Measurements from ENCODE around the gene SPSB4.

Gene SPSB4

DNA sequence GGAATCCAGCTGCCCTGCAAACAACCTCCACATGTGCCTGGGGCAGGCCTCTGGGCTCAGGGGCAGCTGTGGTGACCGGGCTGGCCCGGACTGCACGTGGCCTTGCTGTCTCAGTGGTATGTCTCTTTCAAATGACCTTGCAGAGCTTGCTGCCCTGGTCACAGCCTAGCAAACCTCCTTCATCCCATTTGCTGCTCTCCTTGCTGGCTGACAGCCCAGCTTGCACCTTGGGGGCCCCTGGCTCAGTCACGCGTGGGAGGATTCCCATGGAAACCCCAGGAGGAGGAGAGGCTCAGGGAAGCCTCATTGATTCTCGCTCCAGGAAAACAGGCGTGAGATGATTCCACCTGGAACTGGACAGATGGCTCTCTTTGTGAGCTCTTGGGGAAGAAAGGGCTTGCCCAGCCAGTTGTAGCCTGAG, 5.6 kb downstream of the SPSB4 start:
- no peak for TF ChIP-seq POLR2AphosphoS5 (IDR thresholded peaks at IDR 0.05; ENCODE audit: low read depth, low read length)
- no peak for TF ChIP-seq POLR2A (IDR thresholded peaks at IDR 0.05; ENCODE audit: low read depth, low read length)
- no peak for TF ChIP-seq TAF1 (IDR thresholded peaks at IDR 0.05; ENCODE audit: borderline replicate concordance, low read depth, low read length)
- DNase-seq (ENCODE audit: insufficient read length), result no peak
- FAIRE-seq, result no peak

DNA sequence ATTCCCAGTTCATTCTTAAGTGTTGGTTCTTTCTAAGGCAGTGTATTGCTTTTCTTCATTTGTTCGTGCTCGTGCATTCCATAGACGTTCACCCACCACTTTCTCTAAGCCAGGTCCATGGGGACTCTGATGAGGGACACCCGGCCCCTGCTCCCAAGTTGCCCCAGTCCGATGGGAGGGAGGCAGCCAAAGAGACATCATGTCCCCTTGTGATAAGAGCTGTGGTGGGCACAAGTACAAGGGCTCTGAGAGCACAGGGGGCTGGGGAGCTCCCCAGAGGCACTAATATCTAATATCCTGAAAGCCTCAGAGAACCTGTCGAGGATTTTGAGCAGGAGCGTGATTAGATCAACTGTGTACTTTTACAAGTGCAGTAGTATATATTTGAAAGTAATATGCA, 6.3 kb downstream of the SPSB4 start:
- TF ChIP-seq POLR2AphosphoS5 (IDR thresholded peaks at IDR 0.05; ENCODE audit: low read depth, low read length) (no peak), TAF1 (IDR thresholded peaks at IDR 0.05; ENCODE audit: borderline replicate concordance, low read depth, low read length) (no peak), POLR2A (IDR thresholded peaks at IDR 0.05; ENCODE audit: low read depth, low read length) (no peak)
- no peak for FAIRE-seq
- no peak for DNase-seq (ENCODE audit: insufficient read length)

DNA sequence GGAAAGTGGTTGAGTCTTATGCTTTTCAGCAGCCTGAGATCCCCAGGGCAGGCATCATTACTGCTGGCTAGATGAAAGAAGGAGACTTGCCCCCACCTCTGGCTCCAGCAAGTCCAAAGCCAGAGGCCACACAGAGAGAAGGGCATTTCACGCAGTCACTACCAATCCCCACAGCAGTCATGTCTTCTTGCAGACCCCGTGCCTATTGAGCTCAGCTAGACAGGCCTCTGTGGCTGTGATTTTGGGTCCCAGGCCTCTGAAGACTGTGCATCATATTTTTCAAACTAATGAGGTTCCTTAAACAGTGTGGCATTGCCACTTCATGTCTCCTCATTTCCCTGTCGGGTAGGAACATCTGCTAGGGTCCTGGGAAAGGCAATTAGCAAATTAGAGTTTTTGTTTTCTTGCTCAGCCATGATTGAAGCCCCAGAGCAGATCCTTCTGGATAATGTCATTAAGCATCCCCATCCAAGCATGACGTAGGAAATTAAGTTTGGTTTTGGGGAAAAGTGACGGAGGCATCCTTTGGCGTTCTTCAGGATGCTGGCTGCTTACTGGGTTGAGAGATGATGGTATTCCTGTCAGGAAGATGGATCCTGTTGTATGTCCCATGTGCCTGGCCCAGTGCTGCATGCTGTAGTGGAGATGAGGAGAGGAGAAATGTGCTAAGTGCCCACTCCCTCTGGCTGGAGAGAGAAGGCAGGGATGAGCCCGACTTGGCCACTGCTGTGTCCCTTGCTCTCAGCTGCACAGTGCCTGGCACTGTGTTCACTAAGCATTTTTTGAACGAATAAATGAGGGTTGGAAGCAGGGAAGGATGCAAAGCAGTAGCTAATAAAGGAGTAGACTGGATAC, 7.0 kb downstream of the SPSB4 start:
- FAIRE-seq, result no peak
- TF ChIP-seq TAF1 (IDR thresholded peaks at IDR 0.05; ENCODE audit: borderline replicate concordance, low read depth, low read length) (no peak), POLR2AphosphoS5 (IDR thresholded peaks at IDR 0.05; ENCODE audit: low read depth, low read length) (no peak), POLR2A (IDR thresholded peaks at IDR 0.05; ENCODE audit: low read depth, low read length) (no peak)
- DNase-seq (ENCODE audit: insufficient read length), result no peak

DNA sequence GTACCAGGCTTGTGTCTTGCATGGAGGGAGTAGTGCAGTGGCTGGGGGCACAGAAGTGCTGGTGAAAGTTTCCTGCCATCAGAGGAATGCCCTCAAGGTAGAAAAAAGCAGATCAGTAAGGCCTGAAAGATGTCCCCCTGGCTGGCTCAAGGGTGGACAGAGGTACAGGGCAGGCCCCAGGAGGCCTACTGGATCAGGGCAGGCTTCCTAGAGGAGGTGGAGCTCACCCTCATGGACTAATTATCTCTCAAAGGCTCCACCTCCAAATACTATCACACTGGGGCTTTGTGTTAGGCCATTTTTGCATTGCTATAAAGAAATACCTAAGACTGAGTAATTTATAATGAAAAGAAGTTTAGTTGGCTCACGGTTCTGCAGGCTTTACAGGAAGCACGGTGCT, 7.8 kb downstream of the SPSB4 start:
- DNase-seq (ENCODE audit: insufficient read length), result no peak
- FAIRE-seq, result no peak
- no peak for TF ChIP-seq POLR2A (IDR thresholded peaks at IDR 0.05; ENCODE audit: low read depth, low read length)
- no peak for TF ChIP-seq POLR2AphosphoS5 (IDR thresholded peaks at IDR 0.05; ENCODE audit: low read depth, low read length)
- no peak for TF ChIP-seq TAF1 (IDR thresholded peaks at IDR 0.05; ENCODE audit: borderline replicate concordance, low read depth, low read length)

DNA sequence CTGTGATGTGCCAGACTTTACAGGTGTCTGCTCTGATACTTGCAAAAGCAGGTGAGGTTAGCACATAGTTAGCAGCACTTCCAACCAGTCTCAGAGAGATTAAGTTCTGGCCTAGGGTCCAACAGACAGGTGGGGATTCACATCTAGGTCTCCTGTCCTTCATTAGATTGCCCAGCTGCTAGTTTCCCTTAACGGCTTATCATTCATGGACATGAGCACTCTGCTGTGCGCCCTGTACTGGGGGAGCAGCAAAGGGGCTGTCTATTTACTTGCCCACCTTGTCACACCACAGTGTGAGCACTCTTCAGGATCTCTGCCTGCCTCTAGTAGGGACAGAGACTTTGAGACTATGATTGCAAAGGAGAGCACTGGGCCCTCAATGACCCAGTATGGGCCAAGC, 8.7 kb downstream of the SPSB4 start:
- DNase-seq (ENCODE audit: insufficient read length) (no peak), FAIRE-seq (no peak)
- no peak for TF ChIP-seq POLR2A (IDR thresholded peaks at IDR 0.05; ENCODE audit: low read depth, low read length)
- TF ChIP-seq TAF1 (IDR thresholded peaks at IDR 0.05; ENCODE audit: borderline replicate concordance, low read depth, low read length), result no peak
- no peak for TF ChIP-seq POLR2AphosphoS5 (IDR thresholded peaks at IDR 0.05; ENCODE audit: low read depth, low read length)

DNA sequence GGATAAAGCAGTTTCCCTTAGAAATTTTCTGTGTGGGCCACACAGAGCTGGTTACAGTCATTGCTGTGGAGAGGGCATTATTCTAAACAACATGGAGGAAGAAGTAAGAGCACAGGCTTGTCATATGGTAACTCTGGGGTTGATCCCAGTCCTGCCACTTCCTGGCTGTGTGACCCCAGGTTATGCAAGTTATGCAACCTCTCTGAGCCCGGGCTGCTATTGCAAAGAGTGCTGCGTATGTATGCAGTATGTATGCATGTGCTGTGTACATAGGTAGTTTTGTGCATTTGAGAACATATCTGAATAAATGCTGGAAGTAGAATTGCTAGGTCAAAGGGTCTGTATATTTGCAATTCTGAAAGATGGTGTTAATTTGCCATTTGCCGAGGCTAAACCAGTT, 9.2 kb downstream of the SPSB4 start:
- FAIRE-seq (no peak), DNase-seq (ENCODE audit: insufficient read length) (no peak)
- TF ChIP-seq TAF1 (IDR thresholded peaks at IDR 0.05; ENCODE audit: borderline replicate concordance, low read depth, low read length) (no peak), POLR2AphosphoS5 (IDR thresholded peaks at IDR 0.05; ENCODE audit: low read depth, low read length) (no peak), POLR2A (IDR thresholded peaks at IDR 0.05; ENCODE audit: low read depth, low read length) (no peak)

DNA sequence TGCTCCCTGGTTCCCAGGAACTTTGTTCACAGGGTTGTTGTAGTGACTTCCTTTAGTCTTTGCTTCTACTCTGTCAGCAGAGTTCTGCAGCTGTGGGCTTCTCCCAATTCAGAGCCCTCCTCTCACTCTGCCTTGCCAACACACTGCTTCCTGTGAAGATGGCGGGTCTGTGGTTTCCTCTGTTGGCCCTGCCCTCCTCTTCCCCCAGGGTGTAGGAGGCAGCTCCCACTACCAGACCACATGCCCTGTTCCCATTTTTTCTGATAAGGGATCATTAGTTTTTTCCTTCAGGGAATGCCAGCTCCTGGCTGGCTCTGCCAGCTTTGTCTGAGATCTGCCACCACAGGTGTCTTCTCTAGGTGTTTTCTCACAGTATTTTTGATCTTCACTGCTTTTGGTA, 12.7 kb downstream of the SPSB4 start:
- DNase-seq (ENCODE audit: insufficient read length) (no peak), FAIRE-seq (no peak)
- no peak for TF ChIP-seq POLR2AphosphoS5 (IDR thresholded peaks at IDR 0.05; ENCODE audit: low read depth, low read length)
- no peak for TF ChIP-seq POLR2A (IDR thresholded peaks at IDR 0.05; ENCODE audit: low read depth, low read length)
- no peak for TF ChIP-seq TAF1 (IDR thresholded peaks at IDR 0.05; ENCODE audit: borderline replicate concordance, low read depth, low read length)

DNA sequence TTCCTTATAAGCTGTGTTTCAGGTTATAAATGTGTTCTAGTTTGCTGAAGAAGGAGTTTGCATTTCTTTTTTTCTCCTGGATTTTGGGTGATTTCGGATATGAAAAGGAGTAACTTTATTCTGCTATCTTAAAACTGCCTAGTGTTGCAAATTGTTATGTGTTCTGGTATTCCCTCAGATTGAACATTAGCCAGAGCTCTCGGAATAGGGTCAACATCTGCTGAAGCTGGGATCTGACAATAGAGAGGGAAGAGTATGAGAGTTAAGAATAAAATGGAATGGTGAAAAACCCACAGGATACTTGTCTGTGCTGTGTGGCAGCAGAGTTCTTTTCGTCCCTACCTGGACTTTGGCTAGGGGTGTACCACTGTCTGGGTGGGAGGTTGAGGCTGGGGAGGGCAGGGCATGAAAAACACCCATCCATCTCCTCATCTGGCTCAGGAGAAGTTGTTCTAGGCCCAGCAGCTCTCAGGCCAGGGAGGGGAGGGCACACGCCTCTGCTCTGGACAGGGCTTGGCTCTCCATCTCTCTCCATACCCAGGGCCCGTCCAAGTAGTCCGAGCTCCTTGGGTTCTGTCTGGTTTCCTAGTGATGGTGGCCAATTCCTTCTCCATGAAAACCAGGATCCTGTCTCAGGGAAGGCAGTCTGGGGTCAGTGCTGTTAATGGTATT, 13.2 kb downstream of the SPSB4 start:
- DNase-seq (ENCODE audit: insufficient read length) (no peak), FAIRE-seq (no peak)
- no peak for TF ChIP-seq TAF1 (IDR thresholded peaks at IDR 0.05; ENCODE audit: borderline replicate concordance, low read depth, low read length)
- no peak for TF ChIP-seq POLR2AphosphoS5 (IDR thresholded peaks at IDR 0.05; ENCODE audit: low read depth, low read length)
- no peak for TF ChIP-seq POLR2A (IDR thresholded peaks at IDR 0.05; ENCODE audit: low read depth, low read length)

DNA sequence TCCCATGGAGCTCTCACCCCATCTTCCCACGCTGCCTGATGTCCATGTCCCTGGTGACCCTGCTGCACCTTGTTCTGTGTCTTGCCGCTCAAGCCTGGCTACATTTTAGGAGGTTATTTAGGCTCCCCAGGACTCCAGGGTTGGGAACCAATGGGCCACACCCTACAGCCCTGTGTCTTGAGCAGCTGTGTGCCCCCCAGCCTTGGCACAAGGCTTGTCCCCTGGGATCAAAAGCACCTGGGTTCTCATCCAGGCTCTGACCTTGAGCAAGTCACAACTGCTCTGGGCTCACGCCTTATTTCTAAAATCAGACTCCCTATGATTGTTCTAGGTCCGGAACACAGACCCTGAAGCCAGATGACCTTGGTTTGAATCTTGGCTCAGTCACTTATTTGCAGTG, 14.1 kb downstream of the SPSB4 start:
- TF ChIP-seq POLR2A (IDR thresholded peaks at IDR 0.05; ENCODE audit: low read depth, low read length), result no peak
- no peak for TF ChIP-seq POLR2AphosphoS5 (IDR thresholded peaks at IDR 0.05; ENCODE audit: low read depth, low read length)
- no peak for TF ChIP-seq TAF1 (IDR thresholded peaks at IDR 0.05; ENCODE audit: borderline replicate concordance, low read depth, low read length)
- DNase-seq (ENCODE audit: insufficient read length), result no peak
- no peak for FAIRE-seq

DNA sequence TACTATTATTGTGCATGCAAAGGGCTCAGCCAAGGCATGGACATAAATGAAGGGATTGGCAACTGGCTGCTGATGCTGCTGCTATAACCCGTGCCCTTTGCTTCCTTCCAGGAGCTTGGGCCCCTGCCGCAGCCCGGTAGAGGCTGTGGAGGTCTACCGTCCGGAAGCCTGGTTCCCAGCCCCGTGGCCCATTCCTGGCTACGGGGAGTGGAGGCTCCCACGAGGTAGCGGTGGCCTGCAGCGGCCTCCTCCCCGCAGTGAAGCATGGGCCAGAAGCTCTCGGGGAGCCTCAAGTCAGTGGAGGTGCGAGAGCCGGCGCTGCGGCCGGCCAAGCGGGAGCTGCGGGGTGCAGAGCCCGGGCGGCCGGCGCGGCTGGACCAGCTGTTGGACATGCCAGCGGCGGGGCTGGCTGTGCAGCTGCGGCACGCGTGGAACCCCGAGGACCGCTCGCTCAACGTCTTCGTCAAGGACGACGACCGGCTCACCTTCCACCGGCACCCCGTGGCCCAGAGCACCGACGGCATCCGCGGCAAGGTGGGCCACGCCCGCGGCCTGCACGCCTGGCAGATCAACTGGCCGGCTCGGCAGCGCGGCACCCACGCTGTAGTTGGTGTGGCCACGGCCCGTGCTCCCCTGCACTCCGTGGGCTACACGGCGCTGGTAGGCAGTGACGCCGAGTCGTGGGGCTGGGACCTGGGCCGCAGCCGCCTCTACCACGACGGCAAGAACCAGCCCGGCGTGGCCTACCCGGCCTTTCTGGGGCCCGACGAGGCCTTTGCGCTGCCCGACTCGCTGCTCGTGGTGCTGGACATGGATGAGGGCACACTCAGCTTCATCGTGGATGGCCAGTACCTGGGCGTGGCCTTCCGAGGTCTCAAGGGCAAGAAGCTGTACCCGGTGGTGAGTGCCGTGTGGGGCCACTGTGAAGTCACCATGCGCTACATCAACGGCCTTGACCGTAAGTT, 15.0 kb downstream of the SPSB4 start:
- TF ChIP-seq TAF1 (IDR thresholded peaks at IDR 0.05; ENCODE audit: borderline replicate concordance, low read depth, low read length), result no peak
- no peak for FAIRE-seq
- DNase-seq (ENCODE audit: insufficient read length), result no peak
